ENCODE measurements around the gene FAM180B. TPM values are rescaled to one million over a fixed set of nuclear protein-coding genes. Genes with fewer than 3 reads are reported as not detected.
"Not testable (repeated sequence)": the region's sequence is repeated elsewhere in the genome, so short reads cannot be mapped to it uniquely, and the experiment has no call there.

The FAM180B gene
- total RNA-seq, 1 donor from 2014 or later = 1.4 TPM

- no peak for DNase-seq
These were observed 8.6 kb downstream of the FAM180B start for GRCh38 chr11:47595029-47595428.

GRCh38 chr11:47595967-47596366, 9.5 kb downstream of the FAM180B start:
- DNase-seq = no peak

- DNase-seq = no peak
These were observed 13.4 kb downstream of the FAM180B start for GRCh38 chr11:47599902-47600301.

GRCh38 chr11:47603295-47603694, 16.8 kb downstream of the FAM180B start:
- DNase-seq = no peak

GRCh38 chr11:47605921-47606320, 19.4 kb downstream of the FAM180B start:
- no peak for DNase-seq

- peak; percentile 35 for DNase-seq
These were observed 20.3 kb downstream of the FAM180B start for GRCh38 chr11:47606731-47607130.

GRCh38 chr11:47607380-47607779, 20.9 kb downstream of the FAM180B start:
- peak; percentile 73 for DNase-seq

GRCh38 chr11:47609675-47610074, 23.2 kb downstream of the FAM180B start:
- no peak for DNase-seq

GRCh38 chr11:47611348-47611794, 24.9 kb downstream of the FAM180B start:
- no peak for DNase-seq

- no peak for DNase-seq
These were observed 28.8 kb downstream of the FAM180B start for GRCh38 chr11:47615249-47615648.

- DNase-seq = peak; percentile 81
These were observed 30.4 kb downstream of the FAM180B start for GRCh38 chr11:47616726-47617416.

- DNase-seq = peak; percentile 14
These were observed 30.9 kb downstream of the FAM180B start for GRCh38 chr11:47617417-47617809.

- DNase-seq = no peak
These were observed 34.4 kb downstream of the FAM180B start for GRCh38 chr11:47620836-47621378.

- no peak for DNase-seq
These were observed 39.8 kb downstream of the FAM180B start for GRCh38 chr11:47626234-47626633.

- DNase-seq = no peak
These were observed 41.5 kb downstream of the FAM180B start for GRCh38 chr11:47628026-47628425.

- DNase-seq = no peak
These were observed 45.0 kb downstream of the FAM180B start for GRCh38 chr11:47631473-47631872.

- DNase-seq = not testable (repeated sequence)
These were observed 49.9 kb downstream of the FAM180B start for GRCh38 chr11:47636331-47636730.

Small RNA genes lying within 50 kb of the gene (small RNA-seq; reads per million reads assigned to genes)
- gene RN7SL652P (ENCODE audit: low replicate concordance) (not detected), gene RNU5E-10P (ENCODE audit: low replicate concordance) (not detected)

Other genes starting within 250 kb of the FAM180B start
- not detected for gene MYBPC3, start 234.0 kb upstream of the FAM180B start, total RNA-seq
- gene SPI1, start 208.1 kb upstream of the FAM180B start, total RNA-seq = 5.0 TPM
- 40.1 TPM for gene SLC39A13, start 178.1 kb upstream of the FAM180B start, total RNA-seq
- 133 TPM for gene PSMC3, start 160.2 kb upstream of the FAM180B start, total RNA-seq
- gene RAPSN, start 137.5 kb upstream of the FAM180B start, total RNA-seq = 55.2 TPM
- gene CELF1, start 33.5 kb upstream of the FAM180B start, total RNA-seq = 121 TPM
- 61.0 TPM for gene PTPMT1, start 21.1 kb upstream of the FAM180B start, total RNA-seq
- gene KBTBD4, start 7.7 kb upstream of the FAM180B start, total RNA-seq = 24.8 TPM
- gene NDUFS3, start 7.6 kb upstream of the FAM180B start, total RNA-seq = 98.3 TPM
- 5.3 TPM for gene C1QTNF4, start 7.7 kb downstream of the FAM180B start, total RNA-seq
- 44.9 TPM for gene MTCH2, start 55.9 kb downstream of the FAM180B start, total RNA-seq
- 5.1 TPM for gene AGBL2, start 128.7 kb downstream of the FAM180B start, total RNA-seq
- 122 TPM for gene FNBP4, start 180.7 kb downstream of the FAM180B start, total RNA-seq

Measured in tongue (tissue), 3 donors.